Peyer's patch (tissue), 4 donors: ENCODE results near the gene PWP1.

ENCODE experiments used
- CTCF ChIP-seq, 6 experiments: fragments of 450-650 bp in 4 of 6; fragments of 200-600 bp in 2 of 6; sonication (generic) in 1 of 6; IDR thresholded peaks; one replicate each; pipeline ENCODE4 v1.5.1; 2017 to 2019; ENCODE audit warnings: antibody characterized with exemption in 6 of 6, mild to moderate bottlenecking in 3 of 6, moderate library complexity in 1 of 6
- POLR2A ChIP-seq, 2 donors: fragments of 450-650 bp; IDR thresholded peaks; one replicate each; pipeline ENCODE4 v1.5.1; 2017; ENCODE audit warnings: antibody characterized with exemption in 2 of 2, mild to moderate bottlenecking in 2 of 2, moderate library complexity in 2 of 2

- TF ChIP-seq CTCF (IDR thresholded peaks at IDR 0.05) (no peak), POLR2A (IDR thresholded peaks at IDR 0.05) (no peak)
These were observed 45.2 kb downstream of the PWP1 start for GRCh38 chr12:107730618-107731341.
